ENCODE results near the gene PPP3CA. TPM values are rescaled to one million over a fixed set of nuclear protein-coding genes. Genes with fewer than 3 reads are reported as not detected.

Gene PPP3CA
- total RNA-seq, 2 donors from 2014 or later, result 71.3 to 142 TPM

DNA sequence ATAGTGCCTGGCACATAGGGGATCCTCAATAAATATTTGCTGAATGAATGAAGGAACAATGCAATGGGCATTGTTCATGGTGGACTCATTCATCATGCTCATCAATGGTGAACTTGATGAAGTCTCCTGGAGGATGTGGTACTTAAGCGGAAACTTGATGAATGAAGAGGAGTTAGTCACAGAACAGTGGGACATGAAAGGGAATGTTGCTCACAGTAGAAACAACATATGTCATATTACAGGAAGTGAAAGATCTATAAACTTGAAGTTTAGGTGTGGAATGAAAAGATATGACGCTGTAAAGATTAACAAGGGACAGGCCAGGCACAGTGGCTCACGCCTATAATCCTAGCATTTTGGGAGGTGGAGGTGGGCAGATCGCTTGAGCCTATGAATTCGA is 224.1 kb downstream of the PPP3CA start:
- 83% methylated on average over 5 of the region's 5 CpGs for WGBS

DNA sequence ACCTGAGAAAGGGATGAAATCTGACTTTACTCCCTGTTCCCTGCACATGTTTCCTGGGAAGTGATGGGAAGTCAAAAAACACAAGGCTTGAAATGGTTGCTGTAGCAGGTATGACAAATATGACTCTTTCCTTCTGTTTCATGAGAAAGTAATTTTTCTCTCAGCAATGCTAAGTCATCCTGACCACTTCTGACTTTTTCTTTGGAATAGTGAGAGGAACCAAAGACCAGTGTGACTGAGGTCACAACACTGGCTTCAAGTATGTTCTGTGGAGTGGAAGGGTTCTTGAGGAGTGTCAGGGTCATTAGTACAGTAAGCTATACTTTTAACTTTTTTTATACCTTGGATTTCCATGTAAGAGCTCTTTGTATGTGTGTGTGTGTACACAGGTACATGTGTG is 225.3 kb downstream of the PPP3CA start:
- Histone ChIP-seq H3K9me3 (no peaks in the 10 kb centered on the region), H3K27ac (no peak overlapping the region), H3K4me3 (no peak overlapping the region), H3K36me3 (no peaks in the 10 kb centered on the region), H3K4me1 (replicated peaks) (no peaks in the 10 kb centered on the region), H3K27me3 (replicated peaks; ENCODE audit: insufficient read depth) (no peaks in the 10 kb centered on the region)
- TF ChIP-seq, protein P1, sequence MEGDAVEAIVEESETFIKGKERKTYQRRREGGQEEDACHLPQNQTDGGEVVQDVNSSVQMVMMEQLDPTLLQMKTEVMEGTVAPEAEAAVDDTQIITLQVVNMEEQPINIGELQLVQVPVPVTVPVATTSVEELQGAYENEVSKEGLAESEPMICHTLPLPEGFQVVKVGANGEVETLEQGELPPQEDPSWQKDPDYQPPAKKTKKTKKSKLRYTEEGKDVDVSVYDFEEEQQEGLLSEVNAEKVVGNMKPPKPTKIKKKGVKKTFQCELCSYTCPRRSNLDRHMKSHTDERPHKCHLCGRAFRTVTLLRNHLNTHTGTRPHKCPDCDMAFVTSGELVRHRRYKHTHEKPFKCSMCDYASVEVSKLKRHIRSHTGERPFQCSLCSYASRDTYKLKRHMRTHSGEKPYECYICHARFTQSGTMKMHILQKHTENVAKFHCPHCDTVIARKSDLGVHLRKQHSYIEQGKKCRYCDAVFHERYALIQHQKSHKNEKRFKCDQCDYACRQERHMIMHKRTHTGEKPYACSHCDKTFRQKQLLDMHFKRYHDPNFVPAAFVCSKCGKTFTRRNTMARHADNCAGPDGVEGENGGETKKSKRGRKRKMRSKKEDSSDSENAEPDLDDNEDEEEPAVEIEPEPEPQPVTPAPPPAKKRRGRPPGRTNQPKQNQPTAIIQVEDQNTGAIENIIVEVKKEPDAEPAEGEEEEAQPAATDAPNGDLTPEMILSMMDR (IDR thresholded peaks at IDR 0.05), result no peak
- TF ChIP-seq POLR2AphosphoS5 (IDR thresholded peaks at IDR 0.05), result no peak
- intact Hi-C loops (cut with DNase I), result no loop called here
- DNase-seq (ENCODE audit: low spot score), result no peak

More for the DNA sequence above, 224.1 kb downstream of the PPP3CA start:
- H3K4me3 ChIP-seq, result no peak overlapping the region
- H3K9me3 ChIP-seq, result no peaks in the 10 kb centered on the region
- no peaks in the 10 kb centered on the region for H3K36me3 ChIP-seq
- DNase-seq (ENCODE audit: low spot score), result no peak
- intact Hi-C loops (cut with DNase I), result no loop called here
- TF ChIP-seq POLR2A (IDR thresholded peaks at IDR 0.05), result no peak
- TF ChIP-seq, protein P1 (IDR thresholded peaks at IDR 0.05), result no peak
- TF ChIP-seq POLR2AphosphoS5 (IDR thresholded peaks at IDR 0.05), result no peak
- no peaks in the 10 kb centered on the region for H3K4me1 ChIP-seq (replicated peaks)
- H3K27me3 ChIP-seq (replicated peaks; ENCODE audit: insufficient read depth), result no peaks in the 10 kb centered on the region
- no peak overlapping the region for H3K27ac ChIP-seq

DNA sequence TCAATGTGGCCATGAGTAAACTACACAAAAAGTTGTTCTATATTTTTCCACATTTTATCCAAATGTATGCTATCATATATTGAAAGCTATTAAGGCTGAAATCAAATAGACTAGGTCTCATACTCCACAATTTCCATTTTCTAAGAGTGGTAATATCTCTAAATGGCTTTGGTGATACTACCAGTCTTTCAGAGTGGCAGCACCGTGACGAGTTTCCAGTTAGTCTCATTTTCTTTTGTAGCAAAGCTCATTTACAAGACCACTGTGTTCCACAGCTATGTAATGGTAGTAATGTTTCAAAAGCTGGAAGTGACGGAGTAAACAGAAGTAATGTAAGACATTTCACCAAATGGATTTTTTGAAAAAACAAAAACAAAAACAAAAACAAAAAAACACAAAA is 228.2 kb downstream of the PPP3CA start:
- WGBS, result 88% methylated on average over 3 of the region's 3 CpGs
- intact Hi-C loops (cut with DNase I), result no loop called here
- TF ChIP-seq POLR2AphosphoS5 (IDR thresholded peaks at IDR 0.05), result no peak
- TF ChIP-seq, protein P1 (IDR thresholded peaks at IDR 0.05), result no peak
- no peak for TF ChIP-seq POLR2A (IDR thresholded peaks at IDR 0.05)

GRCh38 chr4:101118617-101119016 is 228.7 kb downstream of the PPP3CA start:
- no peaks in the 10 kb centered on the region for H3K27me3 ChIP-seq (replicated peaks; ENCODE audit: insufficient read depth)
- no peak overlapping the region for H3K4me3 ChIP-seq
- WGBS, result 14% methylated on average over 1 of the region's 1 CpG

More for the DNA sequence above, 228.2 kb downstream of the PPP3CA start:
- Histone ChIP-seq H3K36me3 (no peaks in the 10 kb centered on the region), H3K27ac (no peak overlapping the region), H3K9me3 (no peaks in the 10 kb centered on the region), H3K4me3 (no peak overlapping the region), H3K4me1 (replicated peaks) (peaks cover 6% of the 10 kb centered on the region), H3K27me3 (replicated peaks; ENCODE audit: insufficient read depth) (no peaks in the 10 kb centered on the region)
- DNase-seq (ENCODE audit: low spot score), result no peak

GRCh38 chr4:101115887-101116286 is 231.4 kb downstream of the PPP3CA start:
- intact Hi-C loops (cut with DNase I), result no loop called here

More at GRCh38 chr4:101118617-101119016, 228.7 kb downstream of the PPP3CA start:
- TF ChIP-seq POLR2AphosphoS5 (IDR thresholded peaks at IDR 0.05) (no peak), POLR2A (IDR thresholded peaks at IDR 0.05) (no peak)
- TF ChIP-seq, protein P1 (IDR thresholded peaks at IDR 0.05), result no peak
- Histone ChIP-seq H3K4me1 (replicated peaks) (peaks cover 6% of the 10 kb centered on the region), H3K36me3 (no peaks in the 10 kb centered on the region), H3K27ac (no peak overlapping the region), H3K9me3 (no peaks in the 10 kb centered on the region)
- intact Hi-C loops (cut with DNase I), result no loop called here
- no peak for DNase-seq (ENCODE audit: low spot score)

More at GRCh38 chr4:101115887-101116286, 231.4 kb downstream of the PPP3CA start:
- H3K27me3 ChIP-seq (replicated peaks; ENCODE audit: insufficient read depth), result no peaks in the 10 kb centered on the region
- H3K4me1 ChIP-seq (replicated peaks), result peaks cover 6% of the 10 kb centered on the region
- no peak for DNase-seq (ENCODE audit: low spot score)
- H3K27ac ChIP-seq, result no peak overlapping the region
- no peaks in the 10 kb centered on the region for H3K36me3 ChIP-seq
- no peak for TF ChIP-seq POLR2AphosphoS5 (IDR thresholded peaks at IDR 0.05)
- TF ChIP-seq, protein P1 (IDR thresholded peaks at IDR 0.05), result no peak
- no peak for TF ChIP-seq POLR2A (IDR thresholded peaks at IDR 0.05)
- H3K9me3 ChIP-seq, result no peaks in the 10 kb centered on the region
- WGBS, result 53% methylated on average over 4 of the region's 4 CpGs
- H3K4me3 ChIP-seq, result no peak overlapping the region
